HG02943 (cell line): ENCODE data around the gene GJC2.

Experiments
- ATAC-seq: cut with Tn5 transposase; IDR thresholded peaks from one replicate; pipeline ENCODE4 v1.9.1; 2021; ENCODE audit warnings: mild to moderate bottlenecking, low read depth, moderate library complexity; ENCODE audit not compliant: unreplicated experiment

Gene GJC2

GRCh38 chr1:228112617-228113016, 37.1 kb upstream of the GJC2 start:
- no peak for ATAC-seq

GRCh38 chr1:228114827-228115226, 34.9 kb upstream of the GJC2 start:
- no peak for ATAC-seq

- no peak for ATAC-seq
These were observed 32.4 kb upstream of the GJC2 start for GRCh38 chr1:228117335-228117734.

GRCh38 chr1:228118040-228118439, 31.7 kb upstream of the GJC2 start:
- no peak for ATAC-seq

- no peak for ATAC-seq
These were observed 29.4 kb upstream of the GJC2 start for GRCh38 chr1:228120351-228120750.

- ATAC-seq, result no peak
These were observed 28.8 kb upstream of the GJC2 start for GRCh38 chr1:228120857-228121489.

GRCh38 chr1:228122921-228123441, 26.7 kb upstream of the GJC2 start:
- ATAC-seq, result no peak

GRCh38 chr1:228123505-228123904, 26.2 kb upstream of the GJC2 start:
- no peak for ATAC-seq

- ATAC-seq, result no peak
These were observed 24.5 kb upstream of the GJC2 start for GRCh38 chr1:228125185-228125584.

- no peak for ATAC-seq
These were observed 18.0 kb upstream of the GJC2 start for GRCh38 chr1:228131766-228132165.

GRCh38 chr1:228134591-228134990, 15.1 kb upstream of the GJC2 start:
- ATAC-seq, result no peak

GRCh38 chr1:228136901-228137300, 12.8 kb upstream of the GJC2 start:
- no peak for ATAC-seq

- no peak for ATAC-seq
These were observed 10.3 kb upstream of the GJC2 start for GRCh38 chr1:228139406-228139930.

- ATAC-seq, result peak; percentile 90
These were observed 9.6 kb upstream of the GJC2 start, which contains the start of gene GUK1 for GRCh38 chr1:228139931-228140723. Gene GUK1, plus strand, starts transcription at chr1:228140279. Its CDS starts 24 bp downstream, at chr1:228140303.

GRCh38 chr1:228140724-228141225, 9.0 kb upstream of the GJC2 start:
- no peak for ATAC-seq

GRCh38 chr1:228141226-228142044, 8.3 kb upstream of the GJC2 start:
- no peak for ATAC-seq

- no peak for ATAC-seq
These were observed 7.5 kb upstream of the GJC2 start for GRCh38 chr1:228142155-228142691.

- no peak for ATAC-seq
These were observed 7.0 kb upstream of the GJC2 start for GRCh38 chr1:228142701-228143136.

- ATAC-seq, result no peak
These were observed 6.1 kb upstream of the GJC2 start for GRCh38 chr1:228143480-228144192.
